CD4-positive, alpha-beta T cell treated with Interleukin-1 beta for 1 hour (primary cell): ENCODE results near the gene EDEM2.
"Not testable (repeated sequence)": the region's sequence is repeated elsewhere in the genome, so short reads cannot be mapped to it uniquely, and the experiment has no call there.

Source experiments
- DNase-seq, 2 donors: peaks; one replicate each; pipeline ENCODE4 v3.0.0-alpha.2; 2020 to 2022

Gene EDEM2

GRCh38 chr20:35080348-35080642 is 66.8 kb downstream of the EDEM2 start:
- not testable (repeated sequence) for DNase-seq

DNA sequence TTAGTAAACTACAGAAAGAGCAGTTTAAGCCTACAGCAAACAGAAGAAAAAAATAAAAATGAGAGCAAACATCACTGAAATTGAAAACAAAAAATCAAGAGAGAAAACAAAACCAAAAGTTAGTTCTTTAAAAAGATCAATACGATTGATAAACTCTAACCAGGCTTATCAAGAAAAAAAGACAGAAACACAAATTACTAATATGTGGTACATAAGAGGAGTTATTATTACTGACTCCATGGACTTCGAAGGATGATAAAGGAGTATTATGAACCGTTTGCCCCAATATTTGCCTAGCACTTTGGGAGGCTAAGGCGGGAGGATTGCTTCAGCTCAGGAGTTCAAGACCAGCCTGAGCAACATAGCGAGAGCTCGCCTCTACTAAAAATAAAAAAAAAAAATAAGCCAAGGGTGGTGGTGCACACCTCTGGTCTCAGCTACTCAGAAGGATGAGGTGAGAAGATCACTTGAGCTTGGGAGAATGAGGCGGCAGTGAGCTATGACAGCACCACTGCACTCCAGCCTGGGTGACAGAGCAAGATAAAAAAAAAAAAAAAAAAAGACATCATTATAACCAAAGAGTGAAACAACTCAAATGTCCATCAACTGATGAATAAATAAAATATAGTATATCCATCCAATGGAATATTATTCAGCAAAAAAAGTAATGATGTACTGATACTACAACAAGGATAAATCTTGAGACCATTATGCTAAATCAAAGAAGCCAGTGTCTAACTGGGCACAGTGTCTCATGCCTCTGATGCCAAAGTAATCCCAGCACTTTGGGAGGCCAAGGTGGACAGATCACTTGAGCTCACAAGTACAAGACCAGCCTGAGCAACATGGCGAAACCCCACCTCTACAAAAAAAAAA is 67.4 kb downstream of the EDEM2 start:
- no peak for DNase-seq

DNA sequence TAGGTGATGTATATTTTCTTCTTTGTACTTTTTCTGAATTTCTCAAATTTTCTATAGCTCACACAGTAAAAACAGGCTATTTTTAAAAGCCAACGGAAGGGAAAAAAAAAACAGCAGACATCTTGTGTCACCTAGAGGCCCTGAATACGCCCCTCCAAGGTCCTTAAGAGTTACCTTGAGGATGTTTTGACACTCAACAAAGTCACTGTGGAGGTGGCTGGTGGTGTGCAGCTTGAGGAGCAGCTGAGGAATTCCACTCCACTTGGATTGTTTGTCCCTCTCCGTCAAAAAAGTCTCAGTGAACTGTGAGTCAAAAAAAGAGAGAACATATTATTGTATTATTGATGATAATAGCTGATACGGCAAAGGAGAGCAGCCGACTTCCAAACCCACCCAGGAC is 69.3 kb downstream of the EDEM2 start:
- DNase-seq = no peak

DNA sequence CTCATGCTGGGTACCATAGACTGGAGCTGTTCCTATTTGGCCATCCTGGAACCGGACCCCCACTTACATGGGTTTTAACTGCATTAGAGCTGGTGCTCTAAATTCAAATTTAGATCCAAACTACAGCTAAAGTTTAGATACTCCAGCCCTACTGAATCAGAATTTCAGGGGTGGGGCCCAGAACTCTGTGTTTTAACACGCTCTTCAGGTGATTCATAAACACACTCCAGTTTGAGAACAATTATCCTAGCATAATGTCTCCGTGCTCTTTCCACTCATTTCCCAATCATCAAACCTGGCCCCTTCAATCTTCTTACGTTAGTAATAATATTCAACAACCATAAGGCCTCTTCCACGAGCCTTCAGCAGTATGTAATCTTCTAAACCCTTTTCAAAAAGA is 69.8 kb downstream of the EDEM2 start:
- DNase-seq = no peak

DNA sequence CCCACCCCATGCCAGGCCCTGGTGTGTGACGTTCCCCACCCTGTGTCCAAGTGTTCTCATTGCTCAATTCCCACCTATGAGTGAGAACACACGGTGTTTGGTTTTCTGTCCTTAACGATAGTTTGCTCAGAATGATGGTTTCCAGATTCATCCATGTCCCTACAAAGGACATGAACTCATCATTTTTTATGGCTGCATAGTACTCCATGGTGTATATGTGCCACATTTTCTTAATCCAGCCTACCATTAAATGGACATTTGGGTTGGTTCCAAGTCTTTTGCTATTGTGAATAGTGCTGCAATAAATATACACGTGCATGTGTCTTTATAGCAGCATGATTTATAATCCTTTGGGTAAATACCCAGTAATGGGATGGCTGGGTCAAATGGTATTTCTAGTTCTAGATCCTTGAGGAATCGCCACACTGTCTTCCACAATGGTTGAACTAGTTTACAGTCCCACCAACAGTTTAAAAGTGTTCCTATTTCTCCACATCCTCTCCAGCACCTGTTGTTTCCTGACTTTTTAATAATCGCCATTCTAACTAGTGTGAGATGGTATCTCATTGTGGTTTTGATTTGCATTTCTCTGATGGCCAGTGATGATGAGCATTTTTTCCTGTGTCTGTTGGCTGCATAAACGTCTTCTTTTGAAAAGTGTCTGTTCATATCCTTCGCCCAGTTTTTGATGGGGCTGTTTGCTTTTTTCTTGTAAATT is 75.5 kb downstream of the EDEM2 start:
- not testable (repeated sequence) for DNase-seq

DNA sequence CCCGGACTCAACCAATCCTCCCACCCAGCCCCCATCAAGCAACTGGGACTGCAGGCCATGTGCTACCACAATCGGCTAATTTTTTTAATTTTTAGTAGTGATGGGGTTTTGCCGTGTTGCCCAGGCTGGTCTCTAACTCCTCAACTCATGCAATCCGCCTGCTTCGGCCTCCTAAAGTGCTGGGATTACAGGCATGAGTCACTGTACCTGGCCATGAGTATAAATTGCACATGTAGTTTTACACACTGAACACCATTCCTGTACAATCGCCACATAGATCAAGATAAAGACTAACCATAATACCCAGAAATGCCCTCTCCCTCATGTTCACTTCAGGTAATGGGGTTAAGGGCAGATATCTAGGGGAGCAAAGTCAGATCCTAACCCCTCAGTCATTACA is 80.9 kb downstream of the EDEM2 start:
- no peak for DNase-seq
